NCI-H1930 (cell line): Measurements from ENCODE around the gene CD180.

Source experiments
- DNase-seq, 2 experiments: peaks; one replicate each; lab custom pipeline; 2025; lab: John Stamatoyannopoulos, UW

CD180 gene

DNA sequence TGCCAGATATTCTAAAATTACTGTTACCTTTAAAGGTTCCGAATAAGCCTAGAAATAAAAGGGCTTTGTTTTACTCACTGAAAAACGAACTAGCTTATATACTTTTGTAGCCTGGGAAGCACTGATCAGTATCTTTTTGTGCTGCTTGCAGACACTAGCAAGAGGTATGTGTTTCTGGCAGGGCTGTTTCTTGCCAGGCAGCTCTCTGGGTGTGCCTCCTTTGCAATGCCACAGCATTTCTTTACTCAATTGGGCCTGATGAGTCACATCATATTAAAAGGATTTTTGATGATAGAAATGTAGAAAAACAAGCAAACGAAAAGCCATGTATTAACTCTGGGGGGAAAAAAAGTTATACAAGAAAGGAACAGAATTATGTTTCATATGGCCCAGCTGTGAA, 35.6 kb downstream of the CD180 start:
- no peak for DNase-seq

DNA sequence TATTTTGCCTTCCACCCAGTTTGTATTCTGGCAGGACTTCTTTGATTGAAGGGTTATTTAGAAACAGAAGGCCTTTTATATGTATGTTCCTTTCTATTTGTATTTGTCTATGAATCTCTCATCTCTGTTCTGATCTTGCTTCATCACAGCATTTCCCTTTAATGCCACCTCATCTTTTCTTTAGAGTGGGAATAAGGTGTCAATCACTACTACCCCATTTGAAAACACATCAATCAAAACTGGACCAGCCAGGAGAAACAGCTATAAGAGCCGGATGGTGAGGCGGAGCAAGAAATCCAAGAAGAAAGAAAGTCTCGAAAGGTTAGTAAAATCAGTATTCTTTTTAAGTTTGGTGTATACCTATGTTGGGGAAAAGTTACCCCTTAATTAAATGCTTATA, 36.3 kb downstream of the CD180 start:
- DNase-seq, result no peak

DNA sequence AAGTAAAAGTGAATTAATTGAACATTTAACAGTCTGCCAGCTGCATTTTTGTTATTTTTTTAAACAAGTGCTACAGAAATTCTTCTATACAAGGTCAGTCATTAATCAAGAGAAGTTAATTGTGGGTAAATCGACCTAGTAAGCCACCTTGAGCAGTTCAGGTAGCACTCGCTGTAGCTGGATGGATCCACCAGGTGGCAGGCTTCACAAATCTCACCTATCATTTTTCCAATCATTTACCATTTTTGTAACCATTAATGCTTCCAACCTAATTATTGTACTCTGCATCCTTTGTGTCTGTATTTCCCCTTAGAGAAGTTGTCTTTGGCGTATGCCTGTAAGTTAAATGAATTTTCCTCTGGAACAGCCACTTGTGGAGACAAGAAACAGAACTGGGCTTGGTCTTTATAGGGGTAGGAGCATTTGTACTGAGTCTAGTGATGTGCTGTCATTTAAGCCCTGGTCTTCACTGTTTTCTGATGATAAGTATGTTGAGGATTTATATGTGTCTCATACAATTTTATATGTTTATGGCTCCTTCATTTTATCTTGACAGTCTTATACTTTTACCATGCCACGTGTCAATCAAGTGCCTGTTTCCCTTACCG, 39.5 kb downstream of the CD180 start:
- no peak for DNase-seq

DNA sequence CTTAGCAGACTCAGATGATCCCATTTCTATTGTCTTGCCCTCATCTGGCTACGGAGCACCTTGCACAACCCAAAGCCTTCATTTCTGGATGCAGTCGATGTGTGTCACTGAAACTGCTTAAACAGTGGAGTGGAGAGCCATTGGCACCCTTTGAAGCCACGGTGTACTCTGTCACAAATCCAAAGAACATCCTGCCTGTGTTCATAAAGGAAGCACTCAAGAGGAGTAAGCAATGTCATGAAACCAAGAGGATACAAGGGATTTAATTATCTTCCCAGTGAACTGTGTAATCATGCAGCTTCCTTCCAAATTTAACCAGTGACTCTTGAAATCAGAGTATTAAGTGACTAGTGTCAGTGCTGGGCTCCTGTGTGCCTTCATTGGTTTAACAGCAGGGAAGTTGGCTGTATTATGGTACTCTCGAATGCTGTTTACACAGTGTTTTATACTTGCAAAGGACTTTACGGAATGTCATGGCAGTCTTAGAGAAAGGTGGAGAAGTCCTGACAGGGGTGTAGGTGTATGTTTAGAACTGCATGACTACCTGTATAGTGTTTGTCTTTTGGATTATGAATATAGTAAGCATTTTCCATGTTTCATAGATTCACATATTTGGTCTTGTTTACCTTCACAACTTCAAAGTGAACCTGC, 41.9 kb downstream of the CD180 start:
- DNase-seq, result no peak

DNA sequence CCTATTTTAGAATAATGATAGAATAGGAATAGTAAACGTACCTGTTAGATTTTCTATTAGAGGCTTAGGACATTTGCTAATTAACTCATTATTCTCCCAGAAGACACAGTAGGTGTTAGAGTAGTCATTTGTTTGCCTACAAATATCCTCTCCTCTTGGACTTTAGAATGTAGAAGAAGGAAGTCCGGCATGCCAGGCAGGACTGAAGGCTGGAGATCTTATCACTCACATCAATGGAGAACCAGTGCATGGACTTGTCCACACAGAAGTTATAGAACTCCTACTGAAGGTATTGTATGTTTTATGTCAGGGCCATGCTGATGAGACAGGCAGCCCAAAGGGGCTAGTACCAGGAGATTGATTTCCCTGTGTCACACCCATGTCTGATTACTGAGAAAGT, 43.3 kb downstream of the CD180 start:
- no peak for DNase-seq

DNA sequence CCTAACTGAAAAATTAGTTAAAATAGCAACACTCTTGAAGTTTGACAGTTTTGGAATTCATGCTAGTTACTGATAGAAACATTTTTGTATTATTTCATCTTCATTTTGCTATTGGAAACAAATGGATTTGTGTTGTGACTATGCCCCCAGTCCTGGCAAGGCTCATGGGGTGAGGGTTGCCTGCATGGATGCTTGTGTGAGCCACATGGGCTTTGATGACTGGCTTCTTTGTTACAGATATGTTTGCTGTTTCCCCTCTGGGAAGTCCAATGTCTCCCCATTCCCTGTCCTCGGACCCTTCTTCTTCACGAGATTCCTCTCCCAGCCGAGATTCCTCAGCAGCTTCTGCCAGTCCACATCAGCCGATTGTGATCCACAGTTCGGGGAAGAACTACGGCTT, 44.2 kb downstream of the CD180 start:
- DNase-seq, result no peak

DNA sequence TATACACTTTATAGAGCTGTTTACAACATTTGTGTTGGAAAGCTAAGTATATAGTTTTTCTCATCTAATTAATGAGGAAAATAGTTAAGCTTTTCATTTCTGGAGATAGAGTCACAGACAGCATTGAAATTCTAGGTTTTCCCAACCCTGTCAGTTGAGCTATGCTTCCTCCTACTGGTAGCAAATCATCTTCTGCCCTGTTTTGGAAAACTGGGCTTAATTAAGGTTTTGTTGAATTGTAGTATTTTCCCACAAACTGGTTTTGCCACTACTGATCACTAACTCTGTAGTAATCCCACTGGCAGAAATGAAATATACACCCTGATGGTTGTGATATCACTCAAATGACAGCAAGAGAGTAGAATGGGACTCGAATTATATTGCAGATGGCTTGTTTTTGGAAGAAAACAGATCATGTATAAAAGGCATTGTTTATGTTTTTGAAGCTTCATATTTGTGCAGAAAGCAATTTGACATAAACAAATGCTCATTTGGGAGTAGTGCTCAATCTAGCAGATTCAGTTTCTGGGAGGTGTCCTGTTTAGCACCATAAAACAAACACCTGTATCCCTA, 46.6 kb downstream of the CD180 start:
- DNase-seq, result no peak

DNA sequence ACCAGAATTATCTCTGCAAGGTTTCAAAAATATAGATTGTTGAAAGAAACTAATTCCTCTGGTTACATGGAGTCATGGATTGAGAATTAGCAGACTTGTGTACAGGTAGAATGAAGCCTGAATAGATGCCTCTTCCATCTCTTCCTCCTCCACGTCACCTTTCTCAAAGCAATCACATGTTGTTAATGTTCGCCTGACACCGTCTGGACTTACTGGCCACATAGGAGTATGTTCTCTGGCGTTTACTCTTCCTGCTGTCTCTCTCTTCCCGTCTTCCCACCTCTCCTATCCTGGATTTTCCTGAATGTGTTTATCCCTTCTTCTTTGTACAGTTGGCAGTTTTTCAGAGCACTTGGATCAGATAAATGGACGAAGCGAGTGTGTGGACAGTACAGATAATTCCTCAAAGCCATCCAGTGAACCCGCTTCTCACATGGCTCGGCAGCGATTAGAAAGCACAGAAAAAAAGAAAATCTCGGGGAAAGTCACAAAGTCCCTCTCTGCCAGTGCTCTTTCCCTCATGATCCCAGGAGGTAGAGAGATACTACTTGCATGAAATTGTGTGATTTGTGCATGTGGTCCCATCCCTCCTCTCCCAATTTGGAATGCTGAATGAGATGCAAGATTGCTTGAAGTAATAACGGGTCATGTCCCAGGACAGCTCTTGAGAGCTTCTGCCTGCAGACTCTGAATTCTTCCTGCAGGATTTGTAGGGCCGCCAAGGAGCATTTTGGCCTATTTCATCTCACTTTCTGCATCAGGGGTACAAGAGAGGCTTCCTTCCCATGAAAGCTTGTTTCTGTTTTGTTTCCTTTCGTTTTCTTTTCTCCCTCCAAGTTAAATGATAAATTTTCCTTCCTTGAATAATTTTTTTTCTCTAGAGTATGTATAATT, 47.3 kb downstream of the CD180 start:
- DNase-seq, result no peak

DNA sequence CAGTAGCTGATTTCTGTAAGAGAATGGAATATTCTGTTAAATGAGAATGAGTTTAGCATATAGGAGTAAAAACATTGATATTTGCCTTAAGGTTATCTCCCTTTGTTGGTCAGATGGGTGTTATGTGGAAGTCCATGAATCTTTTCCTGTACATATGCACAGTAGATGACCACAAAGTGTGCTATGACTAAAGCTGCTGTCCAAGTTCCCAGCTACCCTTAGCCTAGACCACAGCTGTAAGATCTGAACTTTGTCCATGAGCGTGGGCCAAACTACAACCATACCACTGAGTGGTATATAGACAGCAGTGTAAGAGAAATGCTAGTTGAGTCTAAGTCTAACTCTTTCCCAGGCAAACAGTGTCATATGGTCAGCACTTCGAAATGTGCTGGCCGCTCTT, 48.8 kb downstream of the CD180 start:
- no peak for DNase-seq

DNA sequence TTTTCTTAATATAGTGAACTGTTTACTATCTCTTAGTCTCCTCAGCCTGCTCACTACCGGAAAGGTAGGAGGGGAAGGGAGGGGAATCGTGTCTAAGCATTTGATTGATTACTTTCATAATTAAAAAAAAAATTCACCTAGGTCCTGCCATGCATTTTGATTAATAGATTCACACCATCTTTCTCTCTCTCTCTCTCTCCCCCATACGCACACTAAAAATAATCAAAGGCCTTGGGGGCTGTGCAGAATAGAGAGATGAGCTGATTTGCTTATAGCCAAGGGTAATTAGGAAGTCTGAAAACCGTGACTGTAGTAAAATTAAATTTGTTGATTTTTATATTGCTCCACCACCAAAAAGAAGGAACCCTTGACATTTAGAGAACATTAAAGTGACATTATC, 49.6 kb downstream of the CD180 start:
- DNase-seq, result no peak

DNA sequence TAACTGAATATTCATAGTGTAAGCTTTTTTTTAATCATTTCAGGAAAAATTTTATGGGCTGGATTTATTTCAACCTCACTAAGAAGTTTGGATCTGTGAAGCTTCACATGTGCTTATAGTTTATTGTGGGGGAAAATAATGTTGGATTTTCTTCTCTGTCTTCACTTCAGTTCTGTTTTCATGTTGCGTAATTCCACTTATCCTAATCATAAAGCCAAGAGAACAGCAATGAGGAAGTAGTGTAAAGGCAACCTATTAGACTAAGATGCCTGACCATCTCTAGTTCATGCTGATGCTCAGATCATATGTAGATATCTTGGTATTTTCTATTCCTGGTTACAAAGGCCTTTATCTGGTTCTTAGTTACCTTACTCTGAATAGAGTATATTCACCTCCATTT, 50.0 kb downstream of the CD180 start:
- DNase-seq, result no peak

DNA sequence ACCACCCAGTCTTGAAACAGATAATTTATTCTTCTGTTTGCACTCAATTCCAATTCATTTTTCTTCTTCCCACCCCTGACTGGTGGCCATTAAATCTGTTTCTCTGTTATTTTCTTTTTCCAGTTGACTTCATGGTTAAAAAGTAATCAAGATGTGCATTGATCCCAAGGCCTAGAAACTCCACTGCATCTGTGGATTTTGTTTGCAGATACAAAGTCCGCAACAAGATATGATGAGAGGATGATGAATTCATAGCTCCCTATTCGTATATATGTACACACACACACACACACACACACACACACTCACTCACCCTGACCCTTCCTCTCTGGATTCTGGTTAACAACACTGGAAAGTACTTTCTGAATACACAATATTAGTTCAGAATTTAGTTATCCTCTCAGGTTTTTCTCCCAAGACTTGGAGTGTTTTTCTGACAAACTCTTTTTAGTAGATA, 52.4 kb downstream of the CD180 start:
- no peak for DNase-seq

DNA sequence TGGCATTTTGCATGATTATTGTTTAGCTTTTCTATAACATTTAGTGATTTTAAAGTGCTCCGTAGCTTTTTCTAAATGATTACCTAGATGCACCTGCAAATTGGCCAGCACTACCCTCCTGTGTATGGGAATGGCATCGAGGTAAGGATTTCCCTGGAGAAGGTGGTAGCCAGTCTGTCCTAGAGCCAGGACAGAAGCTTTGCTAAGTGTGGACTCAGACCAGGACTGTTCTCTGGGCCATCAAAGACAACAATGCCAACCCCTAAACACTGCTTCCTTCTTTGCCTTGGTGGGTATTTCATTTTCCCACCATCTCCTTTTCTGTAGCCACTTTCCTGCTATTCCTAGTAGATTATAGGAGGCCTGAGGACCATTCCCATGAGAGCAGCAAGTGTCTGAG, 53.0 kb downstream of the CD180 start:
- no peak for DNase-seq

DNA sequence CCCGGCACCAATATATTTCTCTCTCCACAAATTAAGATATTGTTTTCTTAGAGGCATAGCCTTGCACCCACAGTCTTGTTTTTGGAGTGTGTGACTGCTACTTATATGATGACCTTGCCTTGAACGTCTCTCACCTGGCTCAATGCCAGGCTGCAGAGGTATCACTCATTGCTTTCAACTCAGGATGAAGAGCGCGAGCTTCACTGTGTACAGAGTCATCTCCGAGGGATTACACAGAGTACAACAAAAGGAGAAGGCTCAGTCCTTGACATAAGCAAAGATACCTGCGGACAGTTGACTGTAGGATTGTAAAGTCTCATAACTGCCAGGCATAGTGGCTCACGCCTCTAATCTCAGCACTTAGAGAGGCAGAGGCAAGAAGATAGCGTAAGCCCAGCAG, 53.8 kb downstream of the CD180 start:
- no peak for DNase-seq

DNA sequence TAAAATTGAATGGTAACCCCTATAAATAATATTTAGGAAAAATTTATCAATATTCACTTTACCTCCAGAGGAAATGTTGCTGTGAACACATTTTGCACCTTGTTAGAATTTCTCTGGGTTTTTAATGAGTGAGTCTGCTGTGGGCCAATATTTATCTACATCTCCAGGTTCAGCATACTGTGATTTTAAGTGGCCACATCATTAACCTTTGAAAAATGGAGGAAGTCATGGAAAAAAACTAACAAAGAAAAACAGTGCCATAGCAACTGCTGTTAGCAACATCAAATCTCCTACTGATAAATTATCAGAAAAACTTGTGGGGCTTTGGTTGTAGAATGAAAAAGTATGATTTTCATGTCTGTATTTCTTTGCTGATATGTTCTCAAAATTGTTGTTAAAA, 55.0 kb downstream of the CD180 start:
- no peak for DNase-seq

DNA sequence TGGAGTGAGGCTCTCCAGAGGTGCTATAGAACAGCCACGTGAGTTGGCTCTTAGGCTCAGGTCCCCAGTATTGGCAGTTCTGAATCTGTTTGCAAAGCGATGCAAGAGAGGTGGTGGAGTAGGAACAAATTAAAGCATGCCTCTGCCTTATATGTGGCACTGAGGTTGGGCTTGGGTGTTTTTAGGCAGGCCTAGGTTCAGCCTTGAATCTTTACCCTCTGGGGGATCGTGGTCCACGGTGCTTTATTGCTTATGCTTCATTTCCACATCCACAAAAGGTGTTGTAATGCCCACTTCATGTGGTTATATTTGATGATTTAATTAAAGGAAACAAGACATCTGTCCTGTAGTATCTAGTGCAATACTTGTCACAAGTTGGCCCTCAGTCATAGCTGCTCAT, 56.2 kb downstream of the CD180 start:
- DNase-seq, result no peak

DNA sequence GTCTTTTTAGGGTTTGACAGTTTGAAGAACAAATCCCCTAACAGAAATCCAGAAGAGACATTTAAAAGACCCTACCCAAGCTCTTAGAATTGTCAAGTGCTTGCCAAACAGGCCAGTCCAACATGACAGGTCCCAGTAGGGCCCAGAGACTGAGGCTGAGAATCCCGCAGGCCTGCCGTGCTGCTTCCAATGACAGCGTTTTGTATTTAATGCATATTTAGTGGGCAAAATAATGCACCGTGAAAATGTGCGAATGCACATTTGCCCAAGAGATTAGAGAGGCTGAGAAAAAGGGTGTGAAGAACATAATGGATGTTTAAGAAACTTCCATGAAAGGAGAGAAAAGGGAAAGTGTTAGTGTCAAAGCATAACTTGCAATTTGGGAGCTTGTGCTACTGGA, 57.6 kb downstream of the CD180 start:
- DNase-seq, result no peak

DNA sequence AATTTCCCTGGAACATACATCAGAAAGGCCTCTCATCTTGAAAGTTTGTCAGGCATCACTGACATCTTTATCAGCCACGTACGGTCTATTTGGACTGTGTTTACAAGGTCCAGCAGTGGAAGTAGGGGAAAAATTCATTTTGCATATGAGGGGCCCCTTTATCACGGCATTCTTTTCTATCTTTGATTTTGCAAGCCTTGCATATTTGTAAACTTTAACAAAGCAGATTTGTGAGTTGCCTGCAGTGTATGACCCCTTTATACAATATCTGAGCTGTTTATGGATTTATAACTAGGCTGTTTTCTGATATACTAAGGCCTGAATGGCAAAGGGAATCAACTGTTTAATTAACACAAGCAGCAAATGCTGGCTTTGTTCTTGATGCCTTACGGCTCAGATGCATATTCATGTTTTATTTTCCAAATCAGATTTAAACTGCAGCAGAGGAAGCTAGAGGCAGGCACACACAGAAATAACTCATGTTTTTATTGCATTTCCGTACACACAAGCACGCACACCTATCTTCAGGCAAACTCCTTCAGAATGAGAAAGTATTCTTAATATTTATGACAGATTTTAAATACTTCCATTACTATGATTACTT, 61.1 kb downstream of the CD180 start:
- DNase-seq, result no peak

DNA sequence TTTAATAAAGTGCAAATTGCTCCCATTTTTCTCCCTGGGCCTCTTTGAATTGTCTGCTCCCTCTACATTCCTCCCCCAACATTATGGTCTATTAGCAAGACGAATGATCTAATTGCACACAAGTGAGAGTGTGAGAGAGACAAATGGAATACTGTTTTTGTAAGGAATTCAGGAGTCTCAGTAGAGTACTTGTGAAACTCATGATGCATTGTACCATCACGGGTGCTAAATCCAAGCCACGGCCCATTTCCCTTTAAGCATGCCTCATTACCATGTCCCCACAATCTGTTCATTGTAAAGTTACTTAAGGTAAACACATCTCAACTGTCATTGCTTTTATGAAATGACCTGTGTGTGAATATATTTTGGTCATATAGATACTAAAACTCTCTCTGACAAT, 62.8 kb downstream of the CD180 start:
- no peak for DNase-seq

DNA sequence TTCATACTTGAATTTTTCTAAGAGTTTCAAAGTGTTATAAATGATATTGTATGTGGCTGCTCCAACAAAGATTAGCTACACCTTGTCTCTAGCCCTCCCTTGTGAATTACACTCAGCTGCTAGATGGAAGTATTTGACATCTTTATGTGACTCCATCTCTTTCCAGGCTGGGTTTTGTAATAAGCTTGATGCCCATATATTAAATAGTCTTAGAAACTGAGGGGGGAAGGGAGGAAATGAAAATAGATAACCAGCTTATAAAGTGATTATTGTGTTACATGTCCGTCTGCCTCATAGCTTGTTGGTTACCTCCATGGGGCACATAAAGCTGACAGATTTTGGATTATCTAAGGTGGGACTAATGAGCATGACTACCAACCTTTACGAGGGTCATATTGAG, 63.4 kb downstream of the CD180 start:
- DNase-seq, result no peak

DNA sequence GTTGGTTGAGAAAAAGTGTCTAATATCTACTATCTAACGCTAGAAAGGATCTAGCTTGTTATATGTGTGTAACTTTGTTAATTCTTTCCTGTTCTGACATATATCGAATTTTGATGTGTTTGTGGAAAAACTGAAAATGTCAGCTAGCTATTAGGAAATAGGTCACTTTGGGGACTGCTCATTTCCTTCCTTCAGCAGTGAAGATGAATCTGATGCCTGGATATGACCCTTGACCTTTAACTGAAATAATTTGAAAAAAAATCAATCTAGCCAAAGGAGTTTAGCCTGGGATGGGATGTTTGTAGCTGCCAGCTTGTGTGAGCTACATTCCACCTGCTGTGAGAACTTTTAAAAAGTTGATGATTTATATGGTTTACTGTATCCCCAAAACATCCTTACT, 66.8 kb downstream of the CD180 start:
- DNase-seq, result no peak
